PC-3 (cell line): ENCODE results near the gene MARK2.

Experiments
- EZH2 ChIP-seq: fragments of 300-600 bp; sonication (generic); IDR thresholded peaks from one replicate; pipeline ENCODE4 v1.6.1; 2017; ENCODE audit warnings: antibody characterized with exemption, mild to moderate bottlenecking, low read length; ENCODE audit not compliant: unreplicated experiment
- EZH2phosphoT487 ChIP-seq: fragments of 300-600 bp; sonication (generic); IDR thresholded peaks from 2 replicates; pipeline ENCODE4 v1.6.1; 2018; ENCODE audit warnings: mild to moderate bottlenecking, antibody characterized with exemption, low read length, borderline replicate concordance
- TF ChIP-seq, protein P1 (sequence below): fragments of 300-600 bp; sonication (generic); conservative IDR thresholded peaks from 2 replicates; pipeline ENCODE4 v1.5.1; 2017; ENCODE audit warnings: antibody characterized with exemption, low read depth, mild to moderate bottlenecking, low read length

- TF ChIP-seq, protein P1, sequence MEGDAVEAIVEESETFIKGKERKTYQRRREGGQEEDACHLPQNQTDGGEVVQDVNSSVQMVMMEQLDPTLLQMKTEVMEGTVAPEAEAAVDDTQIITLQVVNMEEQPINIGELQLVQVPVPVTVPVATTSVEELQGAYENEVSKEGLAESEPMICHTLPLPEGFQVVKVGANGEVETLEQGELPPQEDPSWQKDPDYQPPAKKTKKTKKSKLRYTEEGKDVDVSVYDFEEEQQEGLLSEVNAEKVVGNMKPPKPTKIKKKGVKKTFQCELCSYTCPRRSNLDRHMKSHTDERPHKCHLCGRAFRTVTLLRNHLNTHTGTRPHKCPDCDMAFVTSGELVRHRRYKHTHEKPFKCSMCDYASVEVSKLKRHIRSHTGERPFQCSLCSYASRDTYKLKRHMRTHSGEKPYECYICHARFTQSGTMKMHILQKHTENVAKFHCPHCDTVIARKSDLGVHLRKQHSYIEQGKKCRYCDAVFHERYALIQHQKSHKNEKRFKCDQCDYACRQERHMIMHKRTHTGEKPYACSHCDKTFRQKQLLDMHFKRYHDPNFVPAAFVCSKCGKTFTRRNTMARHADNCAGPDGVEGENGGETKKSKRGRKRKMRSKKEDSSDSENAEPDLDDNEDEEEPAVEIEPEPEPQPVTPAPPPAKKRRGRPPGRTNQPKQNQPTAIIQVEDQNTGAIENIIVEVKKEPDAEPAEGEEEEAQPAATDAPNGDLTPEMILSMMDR, result no peak
- TF ChIP-seq EZH2, result no peak
- no peak for TF ChIP-seq EZH2phosphoT487
Measured at GRCh38 chr11:63933459-63933858, 94.5 kb downstream of the MARK2 start.
